Calu3 (cell line): Measurements from ENCODE around the gene SMARCC1. TPM values are rescaled to one million over a fixed set of nuclear protein-coding genes. Genes with fewer than 3 reads are reported as not detected.

Experiments
- BruUV-seq: library from RNA; stranded (reverse); fragments of 400-500 nt; replicated peaks from 2 replicates; lab custom pipeline; 2021; lab: Mats Ljungman, UMichigan
- CTCF ChIA-PET: fragments of 300-600 bp; sonication (Branson Sonifier 250); formaldehyde crosslinking; loops from one replicate; lab custom pipeline; 2022; ENCODE audit warnings: antibody characterized with exemption; lab: Charles Lee
- DNase-seq: peaks from one replicate; pipeline ENCODE4 v3.0.0; 2022
- H3K27ac Mint-ChIP-seq: one replicate; pipeline ENCODE4 v1.8.0; 2022; ENCODE audit warnings: mixed read lengths; ENCODE audit not compliant: unreplicated experiment
- H3K27me3 Mint-ChIP-seq: one replicate; pipeline ENCODE4 v1.8.0; 2022; ENCODE audit warnings: mixed read lengths; ENCODE audit not compliant: unreplicated experiment
- H3K36me3 Mint-ChIP-seq: one replicate; pipeline ENCODE4 v1.8.0; 2022; ENCODE audit warnings: mild to moderate bottlenecking, moderate library complexity, mixed read lengths; ENCODE audit not compliant: insufficient read depth, unreplicated experiment
- H3K4me1 Mint-ChIP-seq: one replicate; pipeline ENCODE4 v1.8.0; 2022; ENCODE audit warnings: mild to moderate bottlenecking, low read depth, mixed read lengths; ENCODE audit not compliant: unreplicated experiment
- H3K4me3 Mint-ChIP-seq: one replicate; pipeline ENCODE4 v1.8.0; 2022; ENCODE audit warnings: mild to moderate bottlenecking, low read depth, moderate library complexity, mixed read lengths; ENCODE audit not compliant: unreplicated experiment
- H3K9me3 Mint-ChIP-seq: one replicate; pipeline ENCODE4 v1.8.0; 2022; ENCODE audit warnings: low read depth, mixed read lengths; ENCODE audit not compliant: unreplicated experiment
- CTCF ChIP-seq: fragments of 200-600 bp; IDR thresholded peaks from one replicate; pipeline ENCODE4 v1.8.0; 2022; ENCODE audit warnings: antibody characterized with exemption; ENCODE audit not compliant: unreplicated experiment
- intact Hi-C: fragments of 100-400 bp; cut with micrococcal nuclease; formaldehyde crosslinking; loops from one replicate; pipeline ENCODE4 v1.10.0; 2022; ENCODE audit not compliant: unreplicated experiment
- total RNA-seq: library from RNA; stranded (reverse); gene quantifications from 2 replicates; pipeline ENCODE4 v1.2.3, GENCODE V29; 2022

Gene SMARCC1
- total RNA-seq, 1 experiment from 2014 or later, result 122 TPM

- H3K27ac Mint-ChIP-seq, result no peak overlapping the region
- TF ChIP-seq CTCF, result no peak
Measured at GRCh38 chr3:47647550-47647949, 134.1 kb downstream of the SMARCC1 start.

GRCh38 chr3:47646362-47646761, 135.3 kb downstream of the SMARCC1 start:
- H3K4me3 Mint-ChIP-seq, result no peak overlapping the region
- CTCF ChIA-PET, result no interaction called here
- no peak overlapping the region for H3K27ac Mint-ChIP-seq
- intact Hi-C loops, result no loop called here
- no peaks in the 10 kb centered on the region for H3K4me1 Mint-ChIP-seq
- DNase-seq, result no peak
- H3K36me3 Mint-ChIP-seq, result peaks cover 21% of the 10 kb centered on the region
- TF ChIP-seq CTCF, result no peak
- H3K9me3 Mint-ChIP-seq, result no peaks in the 10 kb centered on the region
- no TSS peak for BruUV-seq
- no peaks in the 10 kb centered on the region for H3K27me3 Mint-ChIP-seq

More at GRCh38 chr3:47647550-47647949, 134.1 kb downstream of the SMARCC1 start:
- no TSS peak for BruUV-seq
- Mint-ChIP-seq H3K27me3 (no peaks in the 10 kb centered on the region), H3K4me3 (no peak overlapping the region), H3K9me3 (no peaks in the 10 kb centered on the region), H3K36me3 (peaks cover 21% of the 10 kb centered on the region), H3K4me1 (no peaks in the 10 kb centered on the region)
- intact Hi-C loops, result no loop called here
- CTCF ChIA-PET, result no interaction called here
- no peak for DNase-seq

GRCh38 chr3:47645551-47645950, 136.1 kb downstream of the SMARCC1 start:
- intact Hi-C loops, result no loop called here
- Mint-ChIP-seq H3K4me3 (no peak overlapping the region), H3K9me3 (no peaks in the 10 kb centered on the region), H3K36me3 (peaks cover 21% of the 10 kb centered on the region), H3K27ac (no peak overlapping the region), H3K4me1 (no peaks in the 10 kb centered on the region), H3K27me3 (no peaks in the 10 kb centered on the region)
- no peak for TF ChIP-seq CTCF
- no peak for DNase-seq
- CTCF ChIA-PET, result no interaction called here
- BruUV-seq, result no TSS peak

- no peak overlapping the region for H3K4me3 Mint-ChIP-seq
- no peaks in the 10 kb centered on the region for H3K4me1 Mint-ChIP-seq
- peaks cover 21% of the 10 kb centered on the region for H3K36me3 Mint-ChIP-seq
- CTCF ChIA-PET, result no interaction called here
- TF ChIP-seq CTCF, result no peak
- no peaks in the 10 kb centered on the region for H3K27me3 Mint-ChIP-seq
- no peak for DNase-seq
- BruUV-seq, result no TSS peak
- no peaks in the 10 kb centered on the region for H3K9me3 Mint-ChIP-seq
- no peak overlapping the region for H3K27ac Mint-ChIP-seq
- intact Hi-C loops, result no loop called here
Measured at GRCh38 chr3:47643092-47643491, 138.6 kb downstream of the SMARCC1 start.
